H54 (cell line): ENCODE measurements around the gene PPIP5K2.
"Not testable (repeated sequence)": the region's sequence is repeated elsewhere in the genome, so short reads cannot be mapped to it uniquely, and the experiment has no call there.

Experiments
- DNase-seq: peaks from one replicate; pipeline ENCODE4 v3.0.0; 2011; ENCODE audit warnings: low spot score, mixed read lengths; ENCODE audit not compliant: insufficient read length
- FAIRE-seq: peaks from 3 replicates; lab custom pipeline; 2011; peaks lifted over from hg19 to GRCh38; lab: Jason Lieb, UNC
- POLR2A ChIP-seq: IDR thresholded peaks from 2 replicates; pipeline ENCODE4 v1.6.1; 2011; ENCODE audit warnings: low read depth, mild to moderate bottlenecking, low read length

Gene PPIP5K2

GRCh38 chr5:103138202-103138690, 18.1 kb downstream of the PPIP5K2 start:
- FAIRE-seq (no peak), DNase-seq (no peak)
- TF ChIP-seq POLR2A = no peak

- peak; percentile 46 for DNase-seq
- no peak for TF ChIP-seq POLR2A
- FAIRE-seq = peak; percentile 97
Observed at GRCh38 chr5:103139264-103139865, 19.3 kb downstream of the PPIP5K2 start.

GRCh38 chr5:103142132-103142531, 22.0 kb downstream of the PPIP5K2 start:
- not testable (repeated sequence) for DNase-seq, FAIRE-seq

- no peak for FAIRE-seq
- DNase-seq = no peak
- no peak for TF ChIP-seq POLR2A
Observed at GRCh38 chr5:103145196-103145595, 25.1 kb downstream of the PPIP5K2 start.

GRCh38 chr5:103148213-103148612, 28.1 kb downstream of the PPIP5K2 start:
- no peak for FAIRE-seq
- no peak for DNase-seq
- TF ChIP-seq POLR2A = no peak

- no peak for TF ChIP-seq POLR2A
- DNase-seq (no peak), FAIRE-seq (no peak)
Observed at GRCh38 chr5:103151156-103151555, 31.1 kb downstream of the PPIP5K2 start.

GRCh38 chr5:103166706-103167105, 46.6 kb downstream of the PPIP5K2 start:
- FAIRE-seq (no peak), DNase-seq (no peak)
- TF ChIP-seq POLR2A = no peak

GRCh38 chr5:103174147-103174546, 54.0 kb downstream of the PPIP5K2 start:
- no peak for TF ChIP-seq POLR2A
- FAIRE-seq = no peak
- DNase-seq = no peak

GRCh38 chr5:103177543-103177942, 57.4 kb downstream of the PPIP5K2 start:
- TF ChIP-seq POLR2A = no peak
- FAIRE-seq (peak; percentile 62), DNase-seq (no peak)

- FAIRE-seq (no peak), DNase-seq (no peak)
- TF ChIP-seq POLR2A = no peak
Observed at GRCh38 chr5:103178167-103178566, 58.1 kb downstream of the PPIP5K2 start.

GRCh38 chr5:103186152-103186551, 66.1 kb downstream of the PPIP5K2 start:
- TF ChIP-seq POLR2A = no peak
- no peak for FAIRE-seq
- DNase-seq = no peak

- DNase-seq (no peak), FAIRE-seq (no peak)
- TF ChIP-seq POLR2A = no peak
Observed at GRCh38 chr5:103188436-103188835, 68.3 kb downstream of the PPIP5K2 start.

GRCh38 chr5:103203226-103203625, 83.1 kb downstream of the PPIP5K2 start:
- TF ChIP-seq POLR2A = no peak
- FAIRE-seq (no peak), DNase-seq (no peak)

GRCh38 chr5:103204990-103205389, 84.9 kb downstream of the PPIP5K2 start:
- not testable (repeated sequence) for DNase-seq, FAIRE-seq

GRCh38 chr5:103205991-103206700, 86.0 kb downstream of the PPIP5K2 start:
- TF ChIP-seq POLR2A = no peak
- no peak for FAIRE-seq
- DNase-seq = no peak
